GM12878 (cell line): ENCODE measurements around the gene SCYL1. TPM values are rescaled to one million over a fixed set of nuclear protein-coding genes. Genes with fewer than 3 reads are reported as not detected.

Experiments
- ATAC-seq: fragments of 200-7000 bp; cut with Tn5 transposase; 3 replicates; pipeline ENCODE4 v1.9.1; 2020; ENCODE audit warnings: mild to moderate bottlenecking, moderate library complexity
- BruUV-seq: library from RNA; stranded (reverse); fragments of 400-500 nt; replicated peaks from 2 replicates; lab custom pipeline; 2021; lab: Mats Ljungman, UMichigan
- CTCF ChIA-PET: fragments of 300-600 bp; sonication (Branson Sonifier 250); formaldehyde crosslinking; extraction: SDS; loops from one replicate; lab custom pipeline; 2021; ENCODE audit warnings: inconsistent platforms; lab: Yijun Ruan, JAX
- POLR2A ChIA-PET: fragments of 350-600 bp; formaldehyde crosslinking; extraction: SDS; loops from one replicate; lab custom pipeline; 2021; ENCODE audit warnings: inconsistent platforms; lab: Charles Lee
- RAD21 ChIA-PET: fragments of 300-600 bp; sonication (Branson Sonifier 250); formaldehyde crosslinking; loops from one replicate; lab custom pipeline; 2023; ENCODE audit warnings: antibody characterized with exemption; ENCODE audit not compliant: unreplicated experiment; lab: Charles Lee
- SMC1A ChIA-PET: fragments of 300-600 bp; sonication (Branson Sonifier 250); formaldehyde crosslinking; loops from one replicate; lab custom pipeline; 2023; ENCODE audit not compliant: unreplicated experiment, uncharacterized antibody; lab: Charles Lee
- DNase-seq: peaks from one replicate; pipeline ENCODE4 v3.0.0-alpha.2; 2011; ENCODE audit warnings: low read depth, low spot score
- FAIRE-seq: peaks from 3 replicates; lab custom pipeline; 2011; peaks lifted over from hg19 to GRCh38; lab: Jason Lieb, UNC
- H2AFZ ChIP-seq: 2 replicates; pipeline ENCODE4 v1.6.0; 2011; ENCODE audit warnings: low read depth, low read length, control low read depth; ENCODE audit not compliant: control insufficient read depth
- H3K27ac ChIP-seq: 2 replicates; pipeline ENCODE4 v1.5.1; 2011; ENCODE audit warnings: control low read depth; ENCODE audit not compliant: control insufficient read depth, insufficient read depth
- H3K27me3 ChIP-seq, 2 experiments: replicated peaks in 1 of 2; 2 replicates each; pipeline versions ENCODE4 v1.6.0 to v1.6.1; 2011; ENCODE audit warnings: low read length in 1 of 2; ENCODE audit not compliant: control insufficient read depth in 2 of 2, insufficient read depth in 2 of 2
- H3K36me3 ChIP-seq, 2 experiments: 2 replicates each; pipeline ENCODE4 v1.5.1; 2011; ENCODE audit warnings: low read length in 1 of 2; ENCODE audit not compliant: control insufficient read depth in 2 of 2, insufficient read depth in 2 of 2
- H3K4me1 ChIP-seq: 2 replicates; pipeline ENCODE4 v1.6.1; 2011; ENCODE audit warnings: mild to moderate bottlenecking, low read length, moderate library complexity, mixed read lengths; ENCODE audit not compliant: control insufficient read depth, insufficient read depth
- H3K4me2 ChIP-seq: 2 replicates; pipeline ENCODE4 v1.6.0; 2011; ENCODE audit warnings: control low read depth; ENCODE audit not compliant: control insufficient read depth, insufficient read depth
- H3K4me3 ChIP-seq: fragments of 200-600 bp; sonication (generic); 2 replicates; pipeline ENCODE4 v1.5.1; 2016
- H3K79me2 ChIP-seq: 2 replicates; pipeline ENCODE4 v1.6.0; 2011; ENCODE audit warnings: low read length; ENCODE audit not compliant: control insufficient read depth, insufficient read depth
- H3K9ac ChIP-seq: 2 replicates; pipeline ENCODE4 v1.8.0; 2011; ENCODE audit warnings: low read length, control low read depth, mixed read lengths; ENCODE audit not compliant: control insufficient read depth, insufficient read depth
- H3K9me3 ChIP-seq: replicated peaks from 3 replicates; pipeline ENCODE4 v1.5.1; 2011; ENCODE audit warnings: mild to moderate bottlenecking, low read length; ENCODE audit not compliant: control insufficient read depth, insufficient read depth
- H4K20me1 ChIP-seq: 2 replicates; pipeline ENCODE4 v1.6.0; 2011; ENCODE audit not compliant: control insufficient read depth, insufficient read depth
- BCL3 ChIP-seq: IDR thresholded peaks from 2 replicates; pipeline ENCODE4 v1.6.1; 2011; ENCODE audit warnings: borderline replicate concordance, low read depth, mild to moderate bottlenecking, moderate library complexity, low read length; ENCODE audit not compliant: insufficient read depth, poor library complexity, severe bottlenecking
- CBFB ChIP-seq: IDR thresholded peaks from 2 replicates; pipeline ENCODE4 v1.6.1; 2016; ENCODE audit warnings: antibody characterized with exemption, low read depth
- EED ChIP-seq: sonication (generic); IDR thresholded peaks from 2 replicates; pipeline ENCODE4 v1.6.1; 2016; ENCODE audit warnings: antibody characterized with exemption, low read depth
- ETV6 ChIP-seq, 2 experiments: fragments of 450-650 bp in 1 of 2; IDR thresholded peaks in 1 of 2; conservative IDR thresholded peaks in 1 of 2; 2 replicates each; pipeline ENCODE4 v1.6.1; 2014; ENCODE audit warnings: antibody characterized with exemption in 1 of 2, borderline replicate concordance in 1 of 2, low read depth in 1 of 2, mild to moderate bottlenecking in 1 of 2, moderate library complexity in 1 of 2
- IKZF1 ChIP-seq: fragments of 450-650 bp; conservative IDR thresholded peaks from 2 replicates; pipeline ENCODE4 v1.6.1; 2017; ENCODE audit warnings: antibody characterized with exemption, mild to moderate bottlenecking
- MTA2 ChIP-seq: fragments of 450-650 bp; IDR thresholded peaks from 2 replicates; pipeline ENCODE4 v1.6.1; 2016; ENCODE audit warnings: low read depth, mild to moderate bottlenecking, moderate library complexity
- MXI1 ChIP-seq: fragments of 150-350 bp; IDR thresholded peaks from 2 replicates; pipeline ENCODE4 v1.6.1; 2011; ENCODE audit warnings: low read depth, mild to moderate bottlenecking, inconsistent platforms, low read length, improper control_type of control experiment
- POLR2A ChIP-seq: IDR thresholded peaks from 2 replicates; pipeline ENCODE4 v1.6.1; 2011; ENCODE audit warnings: low read depth, mild to moderate bottlenecking, low read length
- POLR2AphosphoS2 ChIP-seq: IDR thresholded peaks from 2 replicates; pipeline ENCODE4 v1.6.1; 2011; ENCODE audit warnings: low read depth, mild to moderate bottlenecking, low read length, improper control_type of control experiment, moderate library complexity
- SPI1 ChIP-seq: IDR thresholded peaks from 2 replicates; pipeline ENCODE4 v1.6.1; 2011; ENCODE audit warnings: low read depth, mild to moderate bottlenecking, low read length, moderate library complexity, borderline replicate concordance; ENCODE audit not compliant: insufficient read depth
- WGBS: methylation state at CpG from one replicate; pipeline ENCODE4 v1.1.6; 2016; ENCODE audit warnings: low lambda C conversion rate; ENCODE audit not compliant: insufficient replicate concordance, insufficient coverage; ENCODE audit errors: missing lambda C conversion rate; 5-methylcytosine and 5-hydroxymethylcytosine counted together
- in situ Hi-C: fragments of 300-500 bp; cut with MboI; formaldehyde crosslinking; loops from 9 replicates; pipeline ENCODE4 v1.14.3; 2018; ENCODE audit warnings: mixed read lengths
- intact Hi-C: fragments of 100-400 bp; cut with micrococcal nuclease; formaldehyde crosslinking; loops from one replicate; pipeline ENCODE4 v1.14.2; 2022; ENCODE audit not compliant: unreplicated experiment
- polyA plus RNA-seq, 11 experiments: library from polyadenylated mRNA; depleted of rRNA in 4 of 11; unstranded in 6 of 11; stranded (reverse) in 5 of 11; fragments of >200 nt; fragmentation: Nextera tagmentation in 4 of 11; fragmentation: Illumina TruSeq in 1 of 11; extraction: Ambion mirVana in 4 of 11; extraction: Trizol in 1 of 11; gene quantifications; 1 replicate in 1 of 11; 2 replicates in 10 of 11; pipeline versions ENCODE4 v1.2.1 to v1.2.3, GENCODE V29; 2011 to 2016; ENCODE audit warnings: inconsistent platforms in 2 of 11, missing spikeins in 2 of 11, low read depth in 1 of 11
- total RNA-seq, 4 experiments: library from RNA; depleted of rRNA in 3 of 4; stranded (reverse); fragments of >200 nt in 3 of 4; fragmentation: Illumina TruSeq in 1 of 4; extraction: Trizol in 1 of 4; gene quantifications; 2 replicates each; pipeline versions ENCODE4 v1.2.1 to v1.2.3, GENCODE V29; 2013 to 2021

SCYL1 gene
- total and polyA plus RNA-seq, 10 of the 15 experiments (the other 5 are each of a cell fraction or from before 2014, with no cell fraction given) = 0.80 to 82.7 (median 51.2) TPM

- H4K20me1 ChIP-seq = no peaks in the 10 kb centered on the region; the same call in 1 of the 2 replicates
- ATAC-seq (peak; percentile 8), DNase-seq (no peak), FAIRE-seq (no peak)
- SMC1A ChIA-PET = interaction anchor here (0.7 to 4.2 kb wide), 4 partner anchors 11 to 36 kb away, joined by 3 to 93 read pairs (median 7); no protein-coding TSS in a partner anchor
- H3K4me1 ChIP-seq = peaks cover 23% of the 10 kb centered on the region
- in situ Hi-C loops = no loop called here
- CTCF ChIA-PET = interaction anchor here (0.6 to 5.7 kb wide), 10 partner anchors 11 to 136 kb away, joined by 3 to 130 read pairs (median 4); partner anchors contain the start of genes KCNK7 and PCNX3
- no peaks in the 10 kb centered on the region for H3K9me3 ChIP-seq
- WGBS = 4% methylated on average over 18 of the region's 18 CpGs
- H3K27ac ChIP-seq = peak overlapping the region; percentile 96
- H3K79me2 ChIP-seq = peaks cover 58% of the 10 kb centered on the region
- BruUV-seq = no TSS peak
- POLR2A ChIA-PET = interaction anchor here (0.7 to 4.9 kb wide), 7 partner anchors 11 to 61 kb away, joined by 4 to 129 read pairs (median 5); partner anchors contain the start of genes MAP3K11, PCNX3 and SIPA1
- RAD21 ChIA-PET = interaction anchor here (0.6 to 4.0 kb wide), 7 partner anchors 11 to 75 kb away, joined by 3 to 132 read pairs (median 6); partner anchors contain the start of genes KCNK7 and PCNX3
- peaks cover 5 to 15% of the 10 kb centered on the region in 2 experiments; a peak in 3 of 4 replicates for H3K36me3 ChIP-seq
- H2AFZ ChIP-seq = no peak overlapping the region; the same call in 1 of the 2 replicates
- H3K4me3 ChIP-seq = peak overlapping the region; percentile 97
- H3K9ac ChIP-seq = peak overlapping the region; percentile 88
- peak overlapping the region; percentile 100 for H3K4me2 ChIP-seq
- H3K27me3 ChIP-seq = no peaks in the 10 kb centered on the region
- intact Hi-C loops = no loop called here
- TF ChIP-seq CBFB (0 out of 2 replicates have a peak, but pooled peaks have one; percentile 18), MTA2 (0 out of 2 replicates have a peak, but pooled peaks have one; percentile 12), SPI1 (peak; percentile 74; the same call in 1 of the 2 replicates), IKZF1 (0 out of 2 replicates have a peak, but pooled peaks have one; percentile 15), ETV6 (conservative IDR thresholded peaks at IDR 0.05 in 1 of 2, IDR thresholded peaks at IDR 0.05 in 1 of 2; ENCODE audit: borderline replicate concordance in 1 of 2, low read depth in 1 of 2) (no peak), POLR2A (0 out of 2 replicates have a peak, but pooled peaks have one; percentile 20), BCL3 (peak; percentile 31), MXI1 (0 out of 2 replicates have a peak, but pooled peaks have one; percentile 8), POLR2AphosphoS2 (no peak), EED (peak; percentile 50)
- TF ChIP-seq, all 136 proteins: peak for 8
These were observed 52.2 kb downstream of the SCYL1 start for GRCh38 chr11:65576867-65577755.
